LNCAP (cell line): ENCODE measurements around the gene RHOV.

Experiments
- TF ChIP-seq, protein P1 (sequence below): fragments of 450-650 bp; IDR thresholded peaks from 2 replicates; pipeline ENCODE4 v1.5.1; 2017; ENCODE audit warnings: mild to moderate bottlenecking

The RHOV gene

DNA sequence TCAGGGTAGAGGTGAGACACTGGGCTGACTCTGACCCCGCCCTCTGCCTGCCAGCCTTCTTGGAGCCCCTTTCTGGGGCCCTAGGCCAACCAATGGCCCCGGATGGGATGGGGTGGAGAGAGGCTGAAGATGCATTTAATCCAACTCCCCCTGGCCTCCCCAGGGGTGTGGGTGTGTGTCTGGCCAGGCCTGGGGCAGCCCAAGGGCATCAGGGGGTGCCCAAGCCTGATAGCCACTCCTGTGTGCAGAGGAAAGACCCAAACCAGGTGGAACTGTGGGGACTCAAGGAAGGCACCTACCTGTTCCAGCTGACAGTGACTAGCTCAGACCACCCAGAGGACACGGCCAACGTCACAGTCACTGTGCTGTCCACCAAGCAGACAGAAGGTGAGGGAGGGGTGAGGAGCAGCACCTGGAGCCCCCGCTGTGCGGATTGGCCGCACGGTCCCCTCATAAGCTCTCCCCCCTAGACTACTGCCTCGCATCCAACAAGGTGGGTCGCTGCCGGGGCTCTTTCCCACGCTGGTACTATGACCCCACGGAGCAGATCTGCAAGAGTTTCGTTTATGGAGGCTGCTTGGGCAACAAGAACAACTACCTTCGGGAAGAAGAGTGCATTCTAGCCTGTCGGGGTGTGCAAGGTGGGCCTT is 20.7 kb downstream of the RHOV start:
- TF ChIP-seq, protein P1, sequence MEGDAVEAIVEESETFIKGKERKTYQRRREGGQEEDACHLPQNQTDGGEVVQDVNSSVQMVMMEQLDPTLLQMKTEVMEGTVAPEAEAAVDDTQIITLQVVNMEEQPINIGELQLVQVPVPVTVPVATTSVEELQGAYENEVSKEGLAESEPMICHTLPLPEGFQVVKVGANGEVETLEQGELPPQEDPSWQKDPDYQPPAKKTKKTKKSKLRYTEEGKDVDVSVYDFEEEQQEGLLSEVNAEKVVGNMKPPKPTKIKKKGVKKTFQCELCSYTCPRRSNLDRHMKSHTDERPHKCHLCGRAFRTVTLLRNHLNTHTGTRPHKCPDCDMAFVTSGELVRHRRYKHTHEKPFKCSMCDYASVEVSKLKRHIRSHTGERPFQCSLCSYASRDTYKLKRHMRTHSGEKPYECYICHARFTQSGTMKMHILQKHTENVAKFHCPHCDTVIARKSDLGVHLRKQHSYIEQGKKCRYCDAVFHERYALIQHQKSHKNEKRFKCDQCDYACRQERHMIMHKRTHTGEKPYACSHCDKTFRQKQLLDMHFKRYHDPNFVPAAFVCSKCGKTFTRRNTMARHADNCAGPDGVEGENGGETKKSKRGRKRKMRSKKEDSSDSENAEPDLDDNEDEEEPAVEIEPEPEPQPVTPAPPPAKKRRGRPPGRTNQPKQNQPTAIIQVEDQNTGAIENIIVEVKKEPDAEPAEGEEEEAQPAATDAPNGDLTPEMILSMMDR, result no peak

GRCh38 chr15:40852529-40852928 is 21.5 kb downstream of the RHOV start:
- TF ChIP-seq, protein P1, result no peak

DNA sequence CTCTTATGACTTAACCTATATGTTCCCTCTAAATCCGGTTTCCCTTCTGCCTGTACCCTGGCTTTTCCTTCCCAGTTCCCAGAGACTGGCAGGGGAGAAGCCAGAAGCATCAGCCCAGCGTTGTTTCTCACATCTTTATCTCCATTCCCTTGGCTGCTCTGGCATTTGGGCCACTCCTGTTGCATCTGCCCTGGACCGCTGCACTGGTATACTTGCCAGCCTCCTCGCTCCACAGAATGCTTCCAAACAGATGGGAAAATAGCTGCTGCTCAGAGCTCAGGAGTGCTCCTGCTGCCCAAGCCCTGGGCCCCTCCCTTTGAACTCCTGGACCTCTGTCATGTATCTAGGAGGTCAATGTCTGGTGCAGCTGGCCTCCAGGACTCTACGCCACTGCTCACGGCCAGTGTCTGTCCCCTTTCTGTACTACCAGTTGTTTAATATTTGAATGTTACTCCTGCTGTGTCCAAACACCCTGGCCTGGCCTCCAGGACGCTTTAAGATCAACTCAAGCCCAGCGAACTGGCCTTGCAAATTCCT is 23.4 kb downstream of the RHOV start:
- TF ChIP-seq, protein P1, result no peak

- TF ChIP-seq, protein P1, result no peak
These were observed 26.6 kb downstream of the RHOV start for GRCh38 chr15:40847223-40847961.

DNA sequence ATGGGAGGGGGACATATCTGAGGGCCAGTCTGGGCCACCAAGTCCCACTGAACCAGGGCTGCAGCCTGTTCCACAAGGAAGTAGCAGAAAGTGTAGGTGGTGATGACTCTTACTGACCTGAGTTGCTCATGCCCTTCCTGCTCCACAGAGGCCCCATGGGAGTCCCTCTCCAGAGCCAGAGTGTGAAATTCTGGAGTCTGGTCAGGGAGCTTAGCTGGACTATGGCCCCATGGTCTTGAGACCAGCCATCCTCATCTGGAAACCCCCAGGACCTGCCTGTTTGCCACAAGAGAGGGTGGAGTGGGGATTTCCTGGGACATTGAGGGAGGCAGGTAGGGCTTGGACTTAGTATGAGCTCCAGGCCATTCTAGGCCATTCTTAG is 27.2 kb downstream of the RHOV start:
- TF ChIP-seq, protein P1, result no peak

DNA sequence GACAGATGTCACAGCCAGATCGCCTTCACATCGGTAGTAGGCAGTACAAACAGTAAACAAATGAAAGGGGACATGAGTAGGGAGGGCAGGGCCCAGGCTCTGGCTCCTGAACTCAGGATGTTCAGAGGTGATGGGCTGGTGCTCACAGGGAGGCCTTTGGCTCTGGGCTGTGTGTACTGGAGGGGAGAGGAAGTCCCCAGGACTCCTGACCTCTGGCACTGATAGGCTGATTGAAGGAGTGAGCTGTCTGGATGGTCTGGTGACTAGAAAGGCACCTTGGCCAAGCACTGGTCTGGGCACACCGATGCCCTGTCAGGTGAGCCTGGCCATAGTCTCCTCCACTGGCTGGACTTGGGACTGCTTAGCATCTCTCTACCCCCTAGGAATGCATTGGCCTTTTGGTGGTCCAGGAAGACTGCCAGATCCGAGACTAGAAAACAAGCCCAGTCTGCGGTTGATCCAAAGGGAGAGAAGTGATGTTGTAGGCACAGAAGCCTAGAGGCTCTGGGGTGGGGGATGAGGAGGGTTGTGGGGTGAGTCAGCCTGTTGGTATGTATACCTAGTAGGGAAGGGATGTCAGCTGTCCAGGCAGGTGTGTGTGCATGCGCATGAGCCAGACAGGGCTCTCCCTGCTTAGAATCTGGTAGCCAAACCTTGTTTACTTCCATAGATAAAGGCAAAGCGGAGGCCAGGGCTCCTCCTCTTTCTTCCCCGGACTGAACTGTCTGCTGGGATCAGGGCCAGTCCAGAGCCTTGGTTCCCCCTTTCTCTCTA is 28.3 kb downstream of the RHOV start:
- TF ChIP-seq, protein P1, result no peak

GRCh38 chr15:40845036-40845435 is 29.0 kb downstream of the RHOV start:
- TF ChIP-seq, protein P1, result no peak
